Femur (tissue), 1 donor: ENCODE measurements around the gene KANK4.
"Not testable (repeated sequence)": the region's sequence is repeated elsewhere in the genome, so short reads cannot be mapped to it uniquely, and the experiment has no call there.

Source experiments
- DNase-seq: peaks from one replicate; pipeline ENCODE4 v3.0.0-alpha.2; 2017

KANK4 gene

DNA sequence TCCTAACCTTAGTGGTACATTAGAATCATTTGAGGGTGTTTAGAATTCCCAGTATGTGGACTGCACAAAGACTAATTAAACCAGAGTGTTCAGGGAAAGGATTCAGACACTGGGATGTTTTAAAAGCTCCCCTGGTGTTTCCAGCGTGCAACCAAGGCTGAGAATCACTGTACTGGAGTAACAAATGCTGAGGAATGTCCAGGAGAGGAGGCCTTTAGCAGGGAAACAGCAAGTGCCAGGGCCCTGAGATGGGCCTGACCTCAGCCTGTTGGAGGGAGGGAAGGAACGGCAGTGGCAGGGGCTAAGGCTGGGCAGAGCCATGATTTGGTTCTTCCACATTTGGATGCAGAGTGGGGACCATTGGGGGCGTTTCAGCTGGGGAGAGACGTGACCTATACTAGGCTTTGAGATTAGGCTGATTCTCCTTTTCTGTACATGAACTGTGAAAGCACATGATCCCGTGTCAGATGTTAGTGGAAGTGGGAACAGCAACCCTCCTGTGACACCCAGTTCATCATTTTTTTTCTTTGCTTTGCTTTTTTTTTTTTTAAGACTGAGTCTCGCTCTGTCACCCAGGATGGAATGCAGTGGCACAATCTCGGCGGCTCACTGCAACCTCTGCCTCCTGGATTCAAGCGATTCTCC is 49.3 kb downstream of the KANK4 start:
- DNase-seq: no peak

DNA sequence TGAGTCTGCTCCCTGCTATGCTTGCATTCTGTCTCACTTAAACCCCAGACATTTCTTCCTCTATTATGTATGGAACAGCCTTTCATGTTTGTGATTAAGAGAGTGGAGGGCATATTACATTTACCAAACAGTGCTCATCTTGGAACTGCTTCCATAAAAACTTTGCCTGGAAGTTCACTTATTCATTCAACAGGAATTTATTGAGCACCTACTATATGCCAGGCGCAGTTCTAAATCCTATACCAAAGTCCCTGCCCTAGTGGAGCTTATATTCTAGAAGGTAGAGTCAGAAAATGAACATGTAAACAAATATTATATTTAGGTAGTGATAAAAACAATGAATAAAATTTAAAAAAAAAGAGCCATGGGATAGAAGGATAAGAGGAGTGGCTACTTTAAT is 49.8 kb downstream of the KANK4 start:
- no peak for DNase-seq

DNA sequence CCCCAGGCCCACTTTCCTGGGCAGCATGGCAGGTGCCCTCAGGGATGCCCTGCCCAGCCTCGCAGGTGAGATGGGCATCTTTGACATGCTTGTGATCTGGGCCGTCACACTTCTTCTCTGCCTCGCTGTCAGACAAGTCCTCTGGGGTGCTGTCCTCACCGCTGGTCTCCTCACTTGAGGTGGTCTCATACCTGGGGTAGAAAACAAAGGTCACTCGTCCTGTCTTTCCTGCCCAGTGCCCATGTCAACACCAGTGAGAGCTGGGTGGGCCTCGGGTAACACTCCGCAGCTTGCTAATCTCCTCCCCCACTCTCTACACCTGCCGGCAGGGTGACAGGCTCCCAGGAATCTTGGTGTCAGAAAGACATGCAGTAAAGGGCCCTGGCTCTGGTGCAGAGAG is 50.9 kb downstream of the KANK4 start:
- no peak for DNase-seq

DNA sequence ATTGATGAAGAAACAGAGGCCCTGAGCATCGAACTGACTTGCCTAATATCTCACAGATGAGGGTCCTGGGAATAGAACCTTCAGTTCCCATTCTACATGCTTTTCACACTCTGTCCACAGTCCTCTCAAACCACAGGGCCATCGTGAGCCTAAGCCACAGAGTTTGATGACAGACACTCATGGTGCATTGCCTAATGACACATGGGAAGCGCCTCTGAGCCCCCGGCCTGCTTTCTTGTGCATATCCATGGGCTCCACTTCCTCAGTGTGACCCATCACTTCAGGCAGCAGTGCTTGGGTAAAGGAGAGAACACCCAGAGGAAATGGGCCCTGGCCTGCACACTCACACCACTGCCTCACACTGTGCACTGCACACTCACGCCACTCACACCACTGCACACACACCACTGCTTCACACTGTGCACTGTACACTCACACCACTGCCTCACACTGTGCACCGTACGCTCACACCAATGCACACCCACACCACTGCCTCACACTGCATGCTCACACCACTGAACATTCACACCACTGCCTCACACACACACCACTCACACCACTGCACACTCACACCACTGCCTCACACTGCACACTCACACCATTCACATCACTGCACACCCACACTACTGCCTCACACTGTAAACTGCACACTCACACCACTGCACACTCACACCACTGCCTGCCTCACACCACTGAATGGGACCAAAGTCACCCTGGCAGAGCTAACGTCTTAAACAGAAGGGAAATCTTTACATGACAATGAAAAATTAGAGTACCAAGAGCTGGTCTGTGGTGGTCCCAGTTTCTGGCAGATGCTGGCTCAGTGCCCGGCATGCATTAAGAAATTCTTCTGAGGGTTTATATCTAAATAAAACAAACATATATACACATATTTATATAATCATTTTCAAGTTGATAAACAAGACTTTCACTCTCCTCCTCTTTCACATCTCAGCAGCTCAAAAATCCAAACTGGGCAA is 53.0 kb downstream of the KANK4 start:
- DNase-seq: no peak

DNA sequence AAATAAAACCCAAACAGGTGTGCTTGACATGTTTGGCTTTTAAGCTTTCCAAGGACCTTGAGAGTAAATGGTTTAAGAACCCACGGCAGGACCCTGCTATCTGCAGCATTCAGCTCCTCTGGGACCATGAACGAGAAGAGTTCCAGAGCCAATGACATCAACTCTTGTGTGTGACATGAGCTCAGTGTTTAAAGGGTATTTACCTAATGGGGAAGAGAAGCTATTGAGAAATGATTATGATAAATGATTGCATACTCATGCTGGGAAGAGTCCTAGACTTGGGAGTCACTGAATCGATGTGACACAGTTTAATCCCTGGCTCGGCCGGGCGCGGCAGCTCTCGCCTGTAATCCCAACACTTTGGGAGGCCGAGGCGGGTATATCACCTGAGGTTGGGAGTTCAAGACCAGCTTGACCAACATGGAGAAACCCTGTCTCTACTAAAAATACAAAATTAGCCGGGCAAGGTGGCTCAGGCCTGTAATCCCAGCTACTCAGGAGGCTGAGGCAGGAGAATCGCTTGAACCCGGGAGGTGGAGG is 55.4 kb downstream of the KANK4 start:
- no peak for DNase-seq

DNA sequence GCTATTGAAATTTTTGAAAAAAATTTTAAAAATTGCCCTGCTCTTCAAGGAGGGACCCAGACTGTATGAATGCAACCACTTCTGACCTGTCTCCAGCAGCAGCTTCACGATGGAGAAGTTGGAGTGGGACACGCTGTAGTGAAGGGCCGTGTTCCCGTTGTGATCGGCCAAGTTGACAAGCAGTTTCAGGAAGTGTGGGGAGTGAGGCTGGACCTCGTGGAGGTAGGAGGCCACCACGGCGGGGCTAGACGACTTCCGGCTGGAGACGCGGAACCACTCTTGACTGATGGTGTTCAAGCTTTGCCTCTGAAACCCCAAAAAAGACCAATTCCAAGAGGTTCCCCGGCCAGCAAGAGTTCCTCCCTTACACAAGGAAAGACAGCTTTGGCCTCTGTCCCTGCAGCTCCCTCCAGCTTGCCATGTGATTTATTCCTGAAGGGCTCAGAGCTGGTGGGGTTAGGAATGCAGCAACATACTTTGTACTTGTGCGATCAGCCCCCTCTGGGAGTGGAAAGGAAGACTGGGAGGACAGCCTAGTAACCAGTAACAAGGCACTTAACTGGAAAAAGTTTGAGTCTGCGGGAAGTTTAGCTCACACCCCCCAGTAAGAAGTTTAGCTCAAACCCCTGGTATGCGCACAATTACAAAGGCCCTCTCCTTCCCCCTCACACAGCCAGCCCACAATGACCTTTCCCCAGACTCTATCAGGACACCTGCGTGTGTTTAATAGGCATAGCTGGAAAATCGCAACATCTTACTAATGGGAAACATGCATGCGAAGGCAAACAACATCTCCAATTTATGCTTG is 56.0 kb downstream of the KANK4 start:
- DNase-seq: no peak

DNA sequence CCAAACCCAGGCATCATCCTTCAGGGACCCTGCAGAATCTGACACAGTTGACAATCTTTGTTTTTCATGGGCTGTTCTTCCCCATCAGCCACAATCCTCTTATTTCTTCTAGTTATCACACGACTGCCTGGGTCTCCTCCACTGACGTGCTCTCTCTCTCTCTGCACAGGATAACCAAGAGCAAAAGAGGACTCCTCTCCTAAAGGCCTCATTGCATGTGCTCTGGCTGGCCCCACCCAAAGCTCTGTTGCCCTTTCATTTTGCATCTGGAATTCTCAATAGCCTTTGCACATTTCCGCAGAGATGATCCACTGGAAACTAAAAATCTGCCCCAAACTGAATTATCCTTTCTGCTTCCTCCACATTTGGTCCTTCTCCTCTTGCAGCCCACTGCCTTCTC is 58.5 kb downstream of the KANK4 start:
- DNase-seq: no peak

DNA sequence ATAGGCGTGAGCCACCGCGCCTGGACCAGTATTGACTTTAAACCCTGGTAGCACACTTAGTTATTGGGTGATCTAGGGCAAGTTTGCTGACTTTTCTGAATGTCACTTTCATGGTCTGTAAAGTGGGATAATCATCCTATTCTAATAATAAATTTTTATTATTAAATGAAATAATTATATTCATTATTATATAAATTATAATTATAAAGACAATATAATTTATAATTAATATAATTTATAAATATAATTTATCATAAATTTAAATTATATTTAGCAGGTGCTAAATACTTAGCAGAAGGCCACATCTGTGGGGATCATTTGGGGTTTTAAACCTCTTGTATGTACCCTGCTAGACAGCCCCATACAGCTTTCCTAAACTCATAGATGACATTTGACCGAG is 59.7 kb downstream of the KANK4 start:
- no peak for DNase-seq

DNA sequence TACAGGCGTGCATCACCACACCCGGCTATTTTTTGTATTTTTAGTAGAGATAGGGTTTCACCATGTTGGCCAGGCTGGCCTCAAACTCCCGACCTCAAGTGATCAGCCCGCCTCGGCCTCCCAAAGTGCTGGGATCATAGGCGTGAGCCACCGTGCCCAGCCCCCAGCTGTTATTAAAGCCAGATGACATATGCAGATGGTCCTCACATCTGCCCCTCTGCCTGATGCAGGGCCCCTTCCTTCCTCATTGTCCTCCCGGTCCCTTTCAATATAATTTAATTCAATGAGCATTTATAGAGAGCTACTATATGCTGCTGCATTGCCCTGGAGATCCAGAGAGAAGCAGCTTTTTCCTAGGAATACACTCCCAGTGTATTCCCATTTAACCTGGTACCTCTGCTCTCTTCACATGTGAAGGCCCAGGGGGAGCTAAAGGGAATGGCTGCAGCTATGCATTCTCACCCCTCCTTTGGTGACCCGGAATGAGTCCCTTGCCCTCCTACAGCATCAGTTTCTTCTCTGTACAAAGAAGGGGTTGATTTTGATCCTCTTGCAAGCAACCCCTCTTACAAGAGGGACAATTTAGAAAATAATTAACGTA is 69.0 kb downstream of the KANK4 start:
- no peak for DNase-seq

DNA sequence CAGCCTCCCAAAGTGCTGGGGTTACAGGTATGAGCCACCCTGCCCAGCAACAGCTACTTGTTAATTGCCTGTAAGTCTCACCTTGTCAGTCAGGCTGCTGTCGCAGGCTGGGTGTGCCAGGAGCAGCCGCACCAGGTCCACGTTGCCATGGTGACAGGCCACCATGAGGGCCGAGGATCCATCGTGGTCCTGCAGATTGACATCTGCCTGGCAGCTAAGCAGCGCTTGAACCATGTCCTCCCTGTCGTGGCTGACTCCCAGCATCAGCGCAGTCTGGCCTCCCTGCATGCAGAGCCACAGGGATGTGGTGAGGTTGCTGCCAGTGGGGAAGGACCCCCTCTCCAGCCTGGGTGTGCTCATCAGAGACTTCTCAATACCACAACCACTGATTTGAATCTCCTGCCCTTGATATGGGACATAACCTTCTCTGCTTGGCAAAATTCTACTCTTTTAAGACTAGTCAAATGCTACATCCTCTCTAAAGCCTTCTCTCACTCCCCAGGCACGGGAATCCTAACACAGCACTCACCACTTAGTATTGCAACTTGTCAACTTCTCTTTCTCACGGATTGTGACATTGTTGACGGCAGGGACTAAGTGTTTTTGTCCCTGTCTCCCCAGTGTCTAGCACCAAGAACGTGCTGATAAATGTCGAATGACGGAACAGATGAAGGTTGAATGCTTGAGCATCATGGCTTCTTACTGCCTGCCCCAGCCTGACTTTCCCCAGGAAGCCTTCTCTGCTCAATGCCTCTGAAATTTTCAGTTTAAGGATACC is 71.7 kb downstream of the KANK4 start:
- DNase-seq: no peak

DNA sequence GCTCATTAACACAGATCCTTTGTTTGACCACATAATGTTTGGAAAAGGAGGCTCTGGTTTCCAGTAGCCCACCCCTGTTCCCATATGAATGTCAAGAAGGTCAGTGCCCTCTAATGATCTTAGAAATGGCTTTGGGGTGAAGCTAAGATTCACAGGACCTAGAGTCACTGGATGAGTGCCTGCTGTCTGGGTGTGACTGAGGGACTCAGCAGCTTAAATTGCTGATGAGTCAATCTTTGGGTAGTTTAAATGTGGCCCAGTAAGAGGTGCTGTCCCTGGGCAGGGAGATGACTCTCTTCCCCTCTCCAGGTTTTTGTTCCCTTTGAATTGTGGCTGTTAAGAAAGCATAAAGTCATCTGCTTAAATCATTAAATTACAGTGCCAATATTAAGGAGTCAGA is 74.0 kb downstream of the KANK4 start:
- no peak for DNase-seq

DNA sequence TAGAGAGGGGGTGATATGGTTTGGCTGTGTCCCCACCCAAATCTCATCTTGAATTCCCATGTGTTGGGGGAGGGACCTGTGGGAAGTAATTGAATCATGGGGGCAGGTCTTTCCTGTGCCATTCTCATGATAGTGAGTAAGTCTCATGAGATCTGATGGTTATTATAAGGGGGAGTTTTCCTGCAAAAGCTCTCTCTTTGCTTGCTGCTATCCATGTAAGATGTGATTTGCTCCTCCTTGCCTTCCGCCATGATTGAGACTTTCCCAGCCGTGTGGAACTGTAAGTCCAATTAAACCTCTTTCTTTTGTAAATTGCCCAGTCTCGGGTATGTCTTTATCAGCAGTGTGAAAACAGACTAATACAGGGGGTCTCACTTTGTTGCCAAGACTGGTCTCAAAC is 74.9 kb downstream of the KANK4 start:
- DNase-seq: not testable (repeated sequence)

DNA sequence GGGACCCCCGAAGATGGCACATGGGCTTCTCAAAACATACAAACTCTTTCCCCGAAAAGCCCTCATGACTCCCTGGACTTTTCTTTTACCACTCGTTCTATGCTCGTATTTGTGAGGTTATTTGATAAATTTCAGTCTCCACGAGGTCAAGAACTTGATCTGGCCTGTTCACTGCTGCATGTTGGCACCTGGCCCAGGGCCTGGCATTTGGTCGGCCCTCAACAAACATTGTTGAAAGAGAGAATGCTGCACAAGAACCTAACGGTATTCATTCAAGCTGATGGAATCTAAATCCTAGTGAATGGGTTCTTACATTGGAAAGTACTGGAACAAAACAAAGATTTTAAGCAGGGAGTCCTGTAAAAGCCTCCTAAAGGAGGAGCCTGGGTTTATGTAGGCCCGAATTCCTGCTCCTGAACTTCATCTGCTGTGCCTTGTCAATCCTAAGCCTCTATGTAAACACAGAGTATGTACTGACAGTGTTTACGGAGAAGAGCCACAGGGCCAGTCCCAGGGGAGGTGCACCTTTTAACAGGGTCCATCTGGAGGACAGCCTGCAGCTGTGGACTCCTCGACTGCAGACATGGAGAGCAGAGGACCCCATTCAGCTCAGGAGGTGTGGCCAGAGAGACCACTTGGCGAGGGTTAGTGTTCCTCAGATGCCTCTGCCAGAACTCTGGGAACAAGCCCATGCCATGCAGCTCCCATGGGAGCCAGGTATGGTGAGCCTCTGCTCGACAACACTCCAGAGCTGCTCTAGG is 77.7 kb downstream of the KANK4 start:
- DNase-seq: no peak

DNA sequence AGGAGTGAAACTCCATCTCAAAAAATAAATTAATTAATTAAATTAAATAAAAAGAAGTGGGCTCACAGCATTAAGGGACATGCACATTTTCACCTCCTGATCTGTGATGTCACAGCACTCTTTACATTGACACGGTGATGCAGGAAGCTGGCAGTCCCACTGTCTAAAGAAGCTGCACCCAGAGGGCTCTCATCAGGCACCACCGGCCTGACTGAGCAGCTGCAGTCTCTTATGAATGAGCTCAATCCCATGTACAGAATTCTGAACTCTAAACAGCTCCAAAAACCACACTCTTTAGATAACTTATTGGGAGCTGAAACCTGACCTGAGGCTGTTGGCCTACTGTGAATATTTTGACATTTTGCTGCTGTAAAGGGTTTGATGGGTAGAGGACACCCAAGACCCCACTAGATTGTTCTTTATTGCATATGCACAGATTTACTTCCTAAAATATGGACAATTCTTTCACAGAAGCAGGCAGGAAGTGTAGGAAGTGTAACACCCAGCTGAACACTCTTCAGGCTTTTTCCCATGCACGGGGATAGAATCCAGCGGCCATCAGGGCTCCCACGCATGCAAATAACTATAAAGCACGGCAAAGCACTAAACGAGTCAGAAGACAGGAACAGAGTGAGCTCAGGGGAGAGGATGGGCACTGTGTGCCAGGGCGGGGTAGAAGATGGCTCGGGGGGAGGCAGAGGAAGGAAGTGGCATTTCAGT is 78.4 kb downstream of the KANK4 start:
- no peak for DNase-seq

DNA sequence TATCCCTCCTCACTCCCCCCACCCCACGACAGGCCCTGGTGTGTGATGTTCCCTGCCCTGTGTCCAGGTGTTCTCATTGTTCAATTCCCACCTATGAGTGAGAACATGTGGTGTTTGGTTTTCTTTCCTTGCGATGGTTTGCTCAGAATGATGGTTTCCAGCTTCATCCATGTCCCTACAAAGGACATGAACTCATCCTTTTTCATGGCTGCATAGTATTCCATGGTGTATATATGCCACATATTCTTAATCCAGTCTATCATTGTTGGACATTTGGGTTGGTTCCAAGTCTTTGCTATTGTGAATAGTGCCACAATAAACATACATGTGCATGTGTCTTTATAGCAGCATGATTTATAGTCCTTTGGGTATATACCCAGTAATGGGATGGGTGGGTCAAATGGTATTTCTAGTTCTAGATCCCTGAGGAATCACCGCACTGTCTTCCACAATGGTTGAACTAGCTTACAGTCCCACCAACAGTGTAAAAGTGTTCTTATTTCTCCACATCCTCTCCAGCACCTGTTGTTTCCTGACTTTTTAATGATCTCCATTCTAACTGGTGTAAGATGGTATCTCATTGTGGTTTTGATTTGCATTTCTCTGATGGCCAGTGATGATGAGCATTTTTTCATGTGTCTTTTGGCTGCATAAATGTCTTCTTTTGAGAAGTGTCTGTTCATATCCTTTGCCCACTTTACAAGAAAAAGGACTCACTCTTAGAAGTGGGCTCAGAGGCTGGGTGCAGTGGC is 79.4 kb downstream of the KANK4 start:
- not testable (repeated sequence) for DNase-seq

DNA sequence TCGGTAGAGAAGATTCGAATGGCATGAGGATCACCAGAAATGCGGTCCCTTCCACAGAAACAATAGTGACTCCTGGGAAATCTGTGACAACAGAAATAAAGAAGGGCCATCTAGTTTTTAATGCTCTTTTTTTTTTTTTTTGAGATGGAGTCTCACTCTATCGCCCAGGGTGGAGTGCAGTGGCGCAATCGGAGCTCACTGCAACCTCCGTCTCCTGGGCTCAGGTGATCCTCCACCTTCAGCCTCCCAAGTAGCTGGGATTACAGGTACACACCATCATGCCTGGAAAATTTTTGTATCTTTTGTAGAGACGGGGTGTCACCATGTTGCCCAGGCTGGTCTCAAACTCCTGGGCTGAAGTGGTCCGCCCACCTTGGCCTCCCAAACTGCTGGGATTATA is 80.7 kb downstream of the KANK4 start:
- no peak for DNase-seq

DNA sequence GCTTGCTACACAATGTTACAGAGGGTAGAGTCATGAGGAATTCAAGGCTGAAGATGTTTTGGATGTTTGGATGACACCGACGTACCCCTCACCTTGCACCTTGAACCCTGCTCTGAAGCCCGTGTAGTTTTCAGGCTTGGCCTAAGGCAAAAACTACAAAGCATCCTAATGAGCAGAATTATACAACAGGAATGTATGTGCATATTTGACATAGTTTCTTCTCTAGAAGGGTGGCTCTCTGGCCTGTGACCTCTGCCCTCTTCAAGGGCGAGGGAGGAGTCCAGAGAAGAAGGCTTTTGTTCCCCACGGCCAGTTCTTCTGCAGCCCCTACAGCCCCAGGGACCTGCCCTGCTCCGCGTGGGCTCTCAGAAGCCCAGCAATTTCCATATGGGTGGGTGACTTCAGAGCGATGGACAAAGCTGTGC is 81.3 kb downstream of the KANK4 start:
- no peak for DNase-seq

DNA sequence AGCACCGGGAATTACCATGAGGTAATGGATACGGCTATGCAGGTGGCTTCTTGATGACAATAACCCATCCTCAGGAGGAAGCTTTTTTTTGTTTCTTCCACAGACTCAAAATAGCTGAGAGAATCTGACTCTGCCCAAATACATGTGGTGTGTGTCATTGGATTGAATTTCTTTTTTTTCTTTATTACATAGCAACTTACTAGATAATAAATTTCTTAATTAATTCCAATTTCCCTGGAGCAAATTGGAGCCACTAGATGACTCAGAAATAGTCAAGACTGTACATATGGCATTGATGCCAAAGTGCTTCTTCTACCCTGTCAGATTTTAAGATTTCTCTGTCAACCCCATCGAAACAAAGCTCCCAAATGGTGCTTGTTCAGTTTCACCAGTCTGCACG is 81.9 kb downstream of the KANK4 start:
- DNase-seq: no peak

DNA sequence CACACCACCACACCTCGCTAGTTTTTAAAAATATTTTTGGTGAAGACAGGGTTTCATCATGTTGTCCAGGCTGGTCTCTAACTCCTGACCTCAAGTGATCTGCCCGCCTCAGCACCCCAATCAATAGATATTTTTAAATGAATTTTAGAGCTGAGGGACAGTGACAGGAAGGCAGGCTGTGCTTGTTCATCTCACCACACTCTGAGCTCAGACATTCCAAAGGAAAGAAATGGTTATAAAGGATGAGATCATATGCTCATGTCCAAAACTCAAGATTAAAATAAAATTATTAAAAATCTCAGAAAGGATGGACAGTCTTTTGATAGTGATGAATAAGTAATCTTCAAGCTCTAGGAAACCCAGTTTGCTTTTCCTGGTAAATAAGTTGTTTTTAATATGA is 83.7 kb downstream of the KANK4 start:
- DNase-seq: no peak

DNA sequence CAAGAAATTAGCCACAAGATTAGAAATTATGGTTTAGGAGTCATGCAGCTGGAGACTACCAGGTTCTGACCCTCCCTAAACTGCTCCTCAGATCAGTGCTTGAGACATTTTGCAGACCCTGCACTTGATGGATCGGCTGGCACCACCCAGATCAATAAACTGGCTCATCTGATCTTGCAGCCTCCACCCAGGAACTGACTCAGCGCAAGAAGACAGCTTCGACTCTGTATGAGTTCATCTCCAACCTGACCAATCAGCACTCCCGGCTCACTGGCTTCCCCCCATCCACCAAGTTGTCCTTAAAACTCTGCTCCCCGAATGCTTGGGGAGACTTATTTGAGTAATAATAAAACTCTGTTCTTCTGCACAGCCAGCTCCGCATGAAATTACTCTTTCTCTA is 84.5 kb downstream of the KANK4 start:
- DNase-seq: no peak
